ENCODE results near the gene RECQL5.

DNA sequence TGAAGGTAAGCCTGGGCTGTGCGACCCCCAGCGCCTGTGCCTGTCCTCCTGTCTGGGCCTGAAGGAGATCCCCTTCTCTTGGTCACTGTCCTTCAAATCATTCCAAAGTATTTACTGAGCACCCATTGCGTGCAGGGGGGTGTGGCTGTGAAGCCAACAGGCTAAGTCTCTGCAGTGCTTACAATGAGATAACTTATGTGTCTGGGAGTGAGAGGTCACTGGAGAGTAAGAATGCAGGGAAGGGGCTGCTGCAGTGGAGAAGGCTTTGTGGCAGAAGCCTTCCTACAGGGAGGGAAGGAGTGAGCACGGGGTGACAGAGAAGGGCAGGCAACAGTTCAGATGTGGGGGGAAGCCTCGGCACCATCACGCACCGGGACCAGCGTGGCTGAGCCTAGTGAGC is 44.9 kb downstream of the RECQL5 start:
- TF ChIP-seq, protein P1, sequence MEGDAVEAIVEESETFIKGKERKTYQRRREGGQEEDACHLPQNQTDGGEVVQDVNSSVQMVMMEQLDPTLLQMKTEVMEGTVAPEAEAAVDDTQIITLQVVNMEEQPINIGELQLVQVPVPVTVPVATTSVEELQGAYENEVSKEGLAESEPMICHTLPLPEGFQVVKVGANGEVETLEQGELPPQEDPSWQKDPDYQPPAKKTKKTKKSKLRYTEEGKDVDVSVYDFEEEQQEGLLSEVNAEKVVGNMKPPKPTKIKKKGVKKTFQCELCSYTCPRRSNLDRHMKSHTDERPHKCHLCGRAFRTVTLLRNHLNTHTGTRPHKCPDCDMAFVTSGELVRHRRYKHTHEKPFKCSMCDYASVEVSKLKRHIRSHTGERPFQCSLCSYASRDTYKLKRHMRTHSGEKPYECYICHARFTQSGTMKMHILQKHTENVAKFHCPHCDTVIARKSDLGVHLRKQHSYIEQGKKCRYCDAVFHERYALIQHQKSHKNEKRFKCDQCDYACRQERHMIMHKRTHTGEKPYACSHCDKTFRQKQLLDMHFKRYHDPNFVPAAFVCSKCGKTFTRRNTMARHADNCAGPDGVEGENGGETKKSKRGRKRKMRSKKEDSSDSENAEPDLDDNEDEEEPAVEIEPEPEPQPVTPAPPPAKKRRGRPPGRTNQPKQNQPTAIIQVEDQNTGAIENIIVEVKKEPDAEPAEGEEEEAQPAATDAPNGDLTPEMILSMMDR (IDR thresholded peaks at IDR 0.05), result no peak
- TF ChIP-seq POLR2A (IDR thresholded peaks at IDR 0.05), result no peak
- TF ChIP-seq POLR2AphosphoS5 (IDR thresholded peaks at IDR 0.05), result no peak

All from sigmoid colon (tissue), 4 donors.